Measurements from ENCODE around the gene MORN2.

The MORN2 gene

DNA sequence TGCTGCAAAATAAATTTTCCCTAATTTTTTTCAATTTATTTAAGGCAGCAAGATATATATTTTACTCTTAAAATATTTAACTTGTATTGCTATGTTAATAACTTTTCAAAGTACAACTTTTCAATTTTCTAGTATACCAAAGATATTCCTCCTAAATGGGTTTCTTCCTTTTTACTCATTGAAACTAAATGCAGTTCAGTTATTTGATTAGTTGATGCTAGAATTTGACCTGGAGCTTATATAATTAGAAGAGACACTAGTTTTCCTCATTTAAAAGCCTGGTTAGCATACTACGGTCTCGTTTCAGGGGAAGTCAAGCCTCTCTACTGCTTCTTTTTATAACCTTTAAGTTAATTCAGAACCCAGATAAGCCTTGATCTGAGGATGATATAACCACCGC is 13.8 kb downstream of the MORN2 start, which contains the start of gene ARHGEF33:
TSS of gene ARHGEF33 (plus strand) at position 301 of the 400 bp plus-strand sequence. CDS start 29,573 bp downstream, outside the sequence.
- TF ChIP-seq CTCF (IDR thresholded peaks at IDR 0.05; ENCODE audit: control insufficient read depth, extremely low read depth, insufficient read depth), result no peak
- no peak within 1 kb of the TSS for H3K4me3 ChIP-seq (ENCODE audit: low read depth, low read length)
- no peak for DNase-seq (ENCODE audit: low read depth)

DNA sequence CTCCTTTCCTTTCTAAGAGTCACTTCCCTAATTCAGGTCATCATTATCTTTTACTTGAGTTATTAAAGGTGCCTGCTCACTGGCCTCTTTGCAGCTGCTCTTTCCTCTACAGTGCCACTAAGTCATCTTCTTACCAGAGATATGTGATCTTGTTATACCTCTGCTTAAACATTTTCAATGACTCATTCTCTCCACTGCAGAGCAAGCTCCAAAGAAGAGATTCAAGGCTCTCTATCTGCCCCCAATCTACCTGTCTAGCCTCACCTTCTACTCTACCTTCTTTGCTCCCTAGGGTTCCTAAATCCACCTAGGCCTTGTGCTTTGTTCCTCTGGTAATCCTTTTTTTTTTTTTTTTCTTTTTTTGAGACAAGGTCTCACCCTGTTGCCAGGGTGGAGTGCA is 17.0 kb downstream of the MORN2 start:
- no peak for DNase-seq (ENCODE audit: low read depth)
- no peak for TF ChIP-seq CTCF (IDR thresholded peaks at IDR 0.05; ENCODE audit: control insufficient read depth, extremely low read depth, insufficient read depth)
- H3K4me3 ChIP-seq (ENCODE audit: low read depth, low read length), result no peak overlapping the region

- no peak overlapping the region for H3K4me3 ChIP-seq (ENCODE audit: low read depth, low read length)
- no peak for DNase-seq (ENCODE audit: low read depth)
- no peak for TF ChIP-seq CTCF (IDR thresholded peaks at IDR 0.05; ENCODE audit: control insufficient read depth, extremely low read depth, insufficient read depth)
Measured at GRCh38 chr2:38898256-38898655, 22.5 kb downstream of the MORN2 start.

DNA sequence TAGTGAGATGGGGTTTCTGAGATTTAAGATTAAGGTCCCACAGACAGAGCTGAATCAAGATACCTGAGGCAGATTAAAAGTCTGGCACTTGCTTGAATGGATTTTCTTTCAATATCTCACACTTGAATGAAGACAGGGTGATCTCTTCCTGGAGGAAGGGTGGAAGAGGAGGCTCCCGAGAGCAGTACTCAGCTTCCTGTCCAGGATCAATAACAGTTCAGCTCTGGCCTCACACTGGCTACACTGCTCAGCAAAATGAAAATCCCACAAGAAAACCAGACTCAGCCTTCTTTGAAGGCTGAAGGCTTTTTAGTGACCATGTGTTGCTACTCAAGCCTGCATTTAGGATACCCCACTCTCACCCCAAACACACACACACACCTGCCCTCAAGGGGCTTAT is 24.9 kb downstream of the MORN2 start:
- H3K4me3 ChIP-seq (ENCODE audit: low read depth, low read length), result no peak overlapping the region
- DNase-seq (ENCODE audit: low read depth), result no peak
- no peak for TF ChIP-seq CTCF (IDR thresholded peaks at IDR 0.05; ENCODE audit: control insufficient read depth, extremely low read depth, insufficient read depth)

GRCh38 chr2:38905251-38905650 is 29.5 kb downstream of the MORN2 start:
- no peak for TF ChIP-seq CTCF (IDR thresholded peaks at IDR 0.05; ENCODE audit: control insufficient read depth, extremely low read depth, insufficient read depth)
- DNase-seq (ENCODE audit: low read depth), result no peak
- H3K4me3 ChIP-seq (ENCODE audit: low read depth, low read length), result no peak overlapping the region

DNA sequence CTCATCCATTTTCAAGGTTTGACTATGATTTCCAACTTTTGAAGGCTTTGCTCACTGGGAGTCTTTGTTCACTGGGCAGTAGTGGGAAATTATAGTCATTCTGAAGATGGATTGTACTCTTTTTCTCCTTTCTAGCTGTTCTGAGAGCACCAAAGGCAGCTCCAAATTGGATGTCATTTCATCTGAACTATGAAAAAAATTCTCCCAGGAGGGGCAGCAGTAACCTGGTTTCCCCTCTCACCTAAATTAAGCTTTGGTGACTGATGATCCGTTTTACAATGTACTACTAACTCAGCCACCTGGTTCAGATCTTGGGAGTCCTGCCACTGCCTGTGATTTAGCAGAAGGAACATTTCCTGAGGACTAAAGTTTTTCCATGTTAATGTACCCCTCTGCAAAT is 31.5 kb downstream of the MORN2 start:
- TF ChIP-seq CTCF (IDR thresholded peaks at IDR 0.05; ENCODE audit: control insufficient read depth, extremely low read depth, insufficient read depth), result no peak

DNA sequence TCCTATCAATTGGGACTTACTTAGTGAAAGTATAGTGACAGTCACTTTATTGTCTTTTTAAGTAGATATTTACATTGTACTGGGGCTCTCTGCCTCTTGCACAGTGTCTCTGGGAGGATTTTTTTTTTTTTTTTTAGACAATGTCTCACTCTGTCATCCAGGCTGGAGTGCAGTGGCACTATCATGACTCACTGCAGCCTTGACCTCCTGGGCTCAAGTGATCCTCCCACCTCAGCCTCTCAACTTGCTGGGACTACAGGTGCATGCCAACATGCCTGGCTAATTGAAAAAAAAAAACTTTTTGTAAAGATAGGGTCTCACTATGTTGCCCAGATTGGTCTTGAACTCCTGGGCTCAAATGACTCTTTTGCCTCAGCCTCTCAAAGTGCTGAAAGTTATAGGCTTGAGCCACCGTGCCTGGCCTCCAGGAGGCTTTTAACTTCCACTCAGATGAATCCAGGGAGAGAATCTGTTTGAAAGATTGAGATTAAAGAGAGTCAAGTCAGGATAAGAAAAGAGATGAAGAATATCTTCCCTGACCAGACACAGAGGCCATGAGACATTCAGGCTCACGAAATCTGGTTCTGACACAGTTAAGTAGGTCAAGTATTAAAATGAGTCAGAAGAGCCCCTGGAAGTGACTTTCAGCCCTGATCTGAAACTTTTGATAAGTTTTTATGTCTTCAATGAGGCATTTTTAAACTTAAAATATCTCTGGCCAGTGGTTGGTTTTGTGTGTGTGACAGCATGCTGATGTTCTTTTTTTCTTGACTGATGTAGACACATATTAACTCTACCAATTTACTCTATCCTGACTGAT is 32.2 kb downstream of the MORN2 start:
- no peak overlapping the region for H3K4me3 ChIP-seq (ENCODE audit: low read depth, low read length)
- TF ChIP-seq CTCF (IDR thresholded peaks at IDR 0.05; ENCODE audit: control insufficient read depth, extremely low read depth, insufficient read depth), result no peak
- no peak for DNase-seq (ENCODE audit: low read depth)

More for the DNA sequence above, 31.5 kb downstream of the MORN2 start:
- no peak overlapping the region for H3K4me3 ChIP-seq (ENCODE audit: low read depth, low read length)
- no peak for DNase-seq (ENCODE audit: low read depth)
